ENCODE results near the gene FAM111A.

The FAM111A gene

GRCh38 chr11:59145534-59145933 lies 2.9 kb downstream of the FAM111A start:
- H3K9ac ChIP-seq (ENCODE audit: low read depth, low read length, poor library complexity, severe bottlenecking): peak overlapping the region; percentile 90
- H3K4me2 ChIP-seq (ENCODE audit: low read depth, low read length, poor library complexity, severe bottlenecking): peak overlapping the region; percentile 86

GRCh38 chr11:59151761-59152160 lies 9.1 kb downstream of the FAM111A start:
- Histone ChIP-seq H3F3A (ENCODE audit: low read depth) (no peaks in the 10 kb centered on the region; the same call in 1 of the 2 replicates), H3K4me2 (ENCODE audit: low read depth, low read length, poor library complexity, severe bottlenecking) (no peak overlapping the region)

More at GRCh38 chr11:59145534-59145933, 2.9 kb downstream of the FAM111A start:
- peaks cover 13% of the 10 kb centered on the region; the same call in 1 of the 2 replicates for H3K36me3 ChIP-seq (ENCODE audit: insufficient read depth, low read length)
- H3K4me1 ChIP-seq (ENCODE audit: insufficient read depth, low read length, poor library complexity, severe bottlenecking): peaks cover 56% of the 10 kb centered on the region
- TF ChIP-seq EZH2phosphoT487 (IDR thresholded peaks at IDR 0.05; ENCODE audit: borderline replicate concordance) (no peak), CTCF (conservative IDR thresholded peaks at IDR 0.05; ENCODE audit: low read length) (no peak)
- no peaks in the 10 kb centered on the region for H3K9me3 ChIP-seq (ENCODE audit: insufficient read depth, low read depth, low read length)
- H3K4me3 ChIP-seq (ENCODE audit: low read length, poor library complexity, severe bottlenecking): peak overlapping the region; percentile 87
- no peaks in the 10 kb centered on the region for H3K27me3 ChIP-seq (ENCODE audit: insufficient read depth, low read length, poor library complexity, severe bottlenecking)
- peaks cover 15% of the 10 kb centered on the region for H4K20me1 ChIP-seq (ENCODE audit: insufficient read depth, low read length, poor library complexity, severe bottlenecking)
- peaks cover 79% of the 10 kb centered on the region for H3K79me2 ChIP-seq (ENCODE audit: insufficient read depth, low read length)
- no peak overlapping the region for H2AFZ ChIP-seq (ENCODE audit: low read length)
- no peaks in the 10 kb centered on the region; the same call in 1 of the 2 replicates for H3F3A ChIP-seq (ENCODE audit: low read depth)
- no peaks in the 10 kb centered on the region for H3K9me2 ChIP-seq (replicated peaks; ENCODE audit: low read depth, low read length)

GRCh38 chr11:59152312-59152951 lies 9.8 kb downstream of the FAM111A start:
- Histone ChIP-seq H2AFZ (ENCODE audit: low read length) (no peak overlapping the region), H3K4me3 (ENCODE audit: low read length, poor library complexity, severe bottlenecking) (no peak overlapping the region), H3K9ac (ENCODE audit: low read depth, low read length, poor library complexity, severe bottlenecking) (no peak overlapping the region), H3K9me3 (ENCODE audit: insufficient read depth, low read depth, low read length) (no peaks in the 10 kb centered on the region), H4K20me1 (ENCODE audit: insufficient read depth, low read length, poor library complexity, severe bottlenecking) (peaks cover under 1% of the 10 kb centered on the region), H3K4me2 (ENCODE audit: low read depth, low read length, poor library complexity, severe bottlenecking) (no peak overlapping the region), H3K9me2 (replicated peaks; ENCODE audit: low read depth, low read length) (no peaks in the 10 kb centered on the region), H3F3A (ENCODE audit: low read depth) (no peaks in the 10 kb centered on the region; the same call in 1 of the 2 replicates), H3K27me3 (ENCODE audit: insufficient read depth, low read length, poor library complexity, severe bottlenecking) (no peaks in the 10 kb centered on the region), H3K4me1 (ENCODE audit: insufficient read depth, low read length, poor library complexity, severe bottlenecking) (peaks cover 37% of the 10 kb centered on the region), H3K36me3 (ENCODE audit: insufficient read depth, low read length) (peaks cover 31% of the 10 kb centered on the region; the same call in 1 of the 2 replicates), H3K79me2 (ENCODE audit: insufficient read depth, low read length) (peaks cover 50% of the 10 kb centered on the region)
- no peak for TF ChIP-seq EZH2phosphoT487 (IDR thresholded peaks at IDR 0.05; ENCODE audit: borderline replicate concordance)
- no peak for TF ChIP-seq CTCF (conservative IDR thresholded peaks at IDR 0.05; ENCODE audit: low read length)

More at GRCh38 chr11:59151761-59152160, 9.1 kb downstream of the FAM111A start:
- Histone ChIP-seq H3K27me3 (ENCODE audit: insufficient read depth, low read length, poor library complexity, severe bottlenecking) (no peaks in the 10 kb centered on the region), H2AFZ (ENCODE audit: low read length) (no peak overlapping the region), H3K9me3 (ENCODE audit: insufficient read depth, low read depth, low read length) (no peaks in the 10 kb centered on the region), H4K20me1 (ENCODE audit: insufficient read depth, low read length, poor library complexity, severe bottlenecking) (peaks cover 8% of the 10 kb centered on the region), H3K9me2 (replicated peaks; ENCODE audit: low read depth, low read length) (no peaks in the 10 kb centered on the region), H3K36me3 (ENCODE audit: insufficient read depth, low read length) (peaks cover 31% of the 10 kb centered on the region; the same call in 1 of the 2 replicates), H3K9ac (ENCODE audit: low read depth, low read length, poor library complexity, severe bottlenecking) (no peak overlapping the region), H3K4me1 (ENCODE audit: insufficient read depth, low read length, poor library complexity, severe bottlenecking) (peaks cover 40% of the 10 kb centered on the region), H3K79me2 (ENCODE audit: insufficient read depth, low read length) (peaks cover 56% of the 10 kb centered on the region), H3K4me3 (ENCODE audit: low read length, poor library complexity, severe bottlenecking) (no peak overlapping the region)
- TF ChIP-seq EZH2phosphoT487 (IDR thresholded peaks at IDR 0.05; ENCODE audit: borderline replicate concordance) (no peak), CTCF (conservative IDR thresholded peaks at IDR 0.05; ENCODE audit: low read length) (no peak)
